NT2/D1 (cell line): Measurements from ENCODE around the gene BMPER.

Experiments used
- DNase-seq: peaks from one replicate; pipeline ENCODE4 v3.0.0-alpha.2; 2011; ENCODE audit warnings: low read depth, low spot score
- H3K27me3 ChIP-seq: 2 replicates; pipeline ENCODE4 v1.6.0; 2011; ENCODE audit warnings: mild to moderate bottlenecking; ENCODE audit not compliant: insufficient read length, insufficient read depth
- H3K36me3 ChIP-seq: 2 replicates; pipeline ENCODE4 v1.6.1; 2011; ENCODE audit warnings: mild to moderate bottlenecking, low read length, mixed read lengths; ENCODE audit not compliant: insufficient read depth, insufficient read length
- H3K4me1 ChIP-seq: 2 replicates; pipeline ENCODE4 v1.5.1; 2011; ENCODE audit not compliant: insufficient read depth, insufficient read length
- H3K4me3 ChIP-seq: 2 replicates; pipeline ENCODE4 v1.5.1; 2011; ENCODE audit warnings: low read depth; ENCODE audit not compliant: insufficient read length
- H3K9ac ChIP-seq: 2 replicates; pipeline ENCODE4 v1.6.0; 2011; ENCODE audit warnings: low read depth; ENCODE audit not compliant: insufficient read length
- H3K9me3 ChIP-seq: 2 replicates; pipeline ENCODE4 v1.5.1; 2011; ENCODE audit warnings: mild to moderate bottlenecking, low read length; ENCODE audit not compliant: insufficient read depth
- SUZ12 ChIP-seq: IDR thresholded peaks from 2 replicates; pipeline ENCODE4 v1.6.1; 2011; ENCODE audit not compliant: insufficient read length, insufficient read depth; ENCODE audit errors: extremely low read depth
- YY1 ChIP-seq: IDR thresholded peaks from 2 replicates; pipeline ENCODE4 v1.6.1; 2011; ENCODE audit not compliant: insufficient read length, insufficient read depth
- ZNF274 ChIP-seq: IDR thresholded peaks from 2 replicates; pipeline ENCODE4 v1.6.1; 2011; ENCODE audit warnings: mild to moderate bottlenecking, low read depth, low read length

Gene BMPER

GRCh38 chr7:34062341-34062740 lies 157.0 kb downstream of the BMPER start:
- TF ChIP-seq YY1 (no peak), SUZ12 (no peak), ZNF274 (no peak)
- DNase-seq: no peak
- H3K36me3 ChIP-seq: no peaks in the 10 kb centered on the region
- H3K4me3 ChIP-seq: no peak overlapping the region
- H3K27me3 ChIP-seq: no peaks in the 10 kb centered on the region
- no peaks in the 10 kb centered on the region for H3K9me3 ChIP-seq
- peaks cover 3% of the 10 kb centered on the region for H3K4me1 ChIP-seq
- H3K9ac ChIP-seq: no peak overlapping the region

DNA sequence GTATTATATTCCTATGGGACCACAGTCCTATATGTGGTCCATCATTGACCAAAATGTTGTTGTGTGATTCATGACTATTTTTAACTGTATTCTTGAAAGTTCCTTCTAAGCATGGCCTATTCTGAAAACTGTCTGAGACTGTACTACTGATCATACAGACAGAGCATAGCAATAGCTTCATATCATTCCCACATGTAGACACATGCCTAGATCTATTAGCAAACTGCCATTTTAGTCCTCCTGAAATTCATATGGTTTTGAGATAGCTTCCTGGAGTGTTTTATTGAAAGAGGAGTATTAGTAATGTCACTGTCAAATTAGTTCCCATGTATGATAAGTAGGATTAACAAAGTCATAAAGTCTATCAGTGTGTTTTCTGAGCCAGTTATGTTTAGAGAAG lies 157.5 kb downstream of the BMPER start:
- DNase-seq: no peak
- TF ChIP-seq SUZ12 (no peak), ZNF274 (no peak), YY1 (no peak)
- Histone ChIP-seq H3K9me3 (no peaks in the 10 kb centered on the region), H3K4me1 (peaks cover 8% of the 10 kb centered on the region), H3K36me3 (no peaks in the 10 kb centered on the region), H3K9ac (no peak overlapping the region), H3K27me3 (no peaks in the 10 kb centered on the region), H3K4me3 (no peak overlapping the region)

- Histone ChIP-seq H3K9ac (no peak overlapping the region), H3K36me3 (no peaks in the 10 kb centered on the region), H3K4me1 (peaks cover 11% of the 10 kb centered on the region), H3K27me3 (no peaks in the 10 kb centered on the region), H3K9me3 (no peaks in the 10 kb centered on the region), H3K4me3 (no peak overlapping the region)
- no peak for DNase-seq
- TF ChIP-seq ZNF274: no peak
- TF ChIP-seq YY1: no peak
- no peak for TF ChIP-seq SUZ12
Measured at GRCh38 chr7:34064519-34065158, 159.3 kb downstream of the BMPER start.

DNA sequence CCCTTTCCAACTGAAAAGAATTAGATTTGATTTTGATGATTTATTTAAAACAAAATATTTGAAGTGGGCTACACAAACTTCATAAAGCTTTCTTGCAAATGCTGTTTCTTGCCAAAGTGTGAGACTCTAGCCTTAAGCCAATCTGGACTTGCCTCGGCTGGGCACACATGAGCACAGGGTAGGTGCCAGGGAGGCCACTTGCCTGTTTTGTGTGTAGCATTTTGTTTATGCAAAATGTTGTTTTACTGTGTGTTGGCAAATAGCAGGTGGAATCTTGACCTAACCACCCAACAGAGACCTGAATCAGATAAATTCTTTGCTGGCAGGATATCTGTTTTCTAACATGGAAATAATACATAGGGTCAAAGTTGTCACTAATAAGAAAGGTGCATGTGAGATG lies 161.1 kb downstream of the BMPER start:
- Histone ChIP-seq H3K4me3 (no peak overlapping the region), H3K4me1 (peaks cover 11% of the 10 kb centered on the region), H3K9me3 (no peaks in the 10 kb centered on the region), H3K27me3 (no peaks in the 10 kb centered on the region), H3K9ac (no peak overlapping the region), H3K36me3 (no peaks in the 10 kb centered on the region)
- no peak for TF ChIP-seq SUZ12
- TF ChIP-seq YY1: no peak
- no peak for TF ChIP-seq ZNF274
- no peak for DNase-seq

DNA sequence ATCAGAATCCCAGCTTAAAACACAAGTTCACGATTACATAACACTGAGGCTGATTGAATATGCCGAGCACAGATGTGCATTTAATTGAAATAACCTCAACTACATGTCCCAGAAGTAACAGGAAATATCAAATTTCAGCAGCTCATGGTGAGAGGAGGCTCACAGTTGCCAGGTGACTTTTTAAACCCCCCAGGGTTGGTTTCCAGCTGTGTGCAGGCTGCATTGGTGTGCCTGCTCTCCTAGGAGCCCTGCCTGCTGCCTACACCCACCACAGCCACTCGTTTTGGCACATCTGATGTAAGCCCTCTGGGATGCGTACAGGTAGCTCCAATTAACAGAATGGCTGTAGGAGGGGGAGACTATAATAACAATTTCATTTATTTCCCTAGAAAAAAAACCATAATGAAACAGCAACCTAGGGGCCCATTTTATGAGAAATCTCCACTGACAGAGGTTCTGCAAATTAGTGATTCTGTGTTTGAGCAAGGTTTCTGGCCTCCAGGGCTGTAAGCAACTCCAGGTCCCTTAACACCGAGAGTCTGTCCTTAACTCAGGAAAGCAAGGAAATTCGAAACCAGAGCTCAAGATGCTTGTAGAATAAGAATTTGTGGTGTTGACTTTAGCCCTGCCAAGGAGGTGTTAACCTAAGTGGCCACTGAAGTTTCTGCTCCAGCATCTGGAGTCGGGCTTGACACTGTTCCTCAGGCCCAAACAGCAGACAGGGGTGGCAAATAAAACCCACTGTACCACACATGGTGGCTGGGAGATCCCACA lies 161.9 kb downstream of the BMPER start:
- H3K9ac ChIP-seq: no peak overlapping the region
- peaks cover 11% of the 10 kb centered on the region for H3K4me1 ChIP-seq
- H3K36me3 ChIP-seq: no peaks in the 10 kb centered on the region
- no peak for DNase-seq
- H3K4me3 ChIP-seq: no peak overlapping the region
- H3K27me3 ChIP-seq: no peaks in the 10 kb centered on the region
- TF ChIP-seq ZNF274 (no peak), SUZ12 (no peak), YY1 (no peak)
- H3K9me3 ChIP-seq: no peaks in the 10 kb centered on the region; the same call in 1 of the 2 replicates

GRCh38 chr7:34069676-34070075 lies 164.3 kb downstream of the BMPER start:
- H3K27me3 ChIP-seq: no peaks in the 10 kb centered on the region
- no peak overlapping the region for H3K4me3 ChIP-seq
- TF ChIP-seq ZNF274 (no peak), SUZ12 (no peak), YY1 (no peak)
- H3K9me3 ChIP-seq: peaks cover 4% of the 10 kb centered on the region; the same call in 1 of the 2 replicates
- H3K4me1 ChIP-seq: peaks cover 11% of the 10 kb centered on the region
- H3K36me3 ChIP-seq: no peaks in the 10 kb centered on the region
- no peak for DNase-seq
- H3K9ac ChIP-seq: no peak overlapping the region
